Endothelial cell (in vitro differentiated cells): ENCODE data around the gene SLC30A5. TPM values are rescaled to one million over a fixed set of nuclear protein-coding genes. Genes with fewer than 3 reads are reported as not detected.

Experiments
- DNase-seq: peaks from one replicate; pipeline ENCODE4 v3.0.0; 2021; ENCODE audit warnings: low spot score
- H3K27ac Mint-ChIP-seq: one replicate; pipeline ENCODE4 v1.8.0; 2021; ENCODE audit warnings: mixed read lengths, inconsistent platforms; ENCODE audit not compliant: unreplicated experiment
- H3K27me3 Mint-ChIP-seq: one replicate; pipeline ENCODE4 v1.8.0; 2021; ENCODE audit warnings: mild to moderate bottlenecking, moderate library complexity, mixed read lengths, inconsistent platforms; ENCODE audit not compliant: unreplicated experiment
- H3K36me3 Mint-ChIP-seq: one replicate; pipeline ENCODE4 v1.8.0; 2021; ENCODE audit warnings: mild to moderate bottlenecking, low read depth, mixed read lengths, inconsistent platforms; ENCODE audit not compliant: unreplicated experiment
- H3K4me1 Mint-ChIP-seq: one replicate; pipeline ENCODE4 v1.8.0; 2021; ENCODE audit warnings: mild to moderate bottlenecking, mixed read lengths, inconsistent platforms; ENCODE audit not compliant: unreplicated experiment
- H3K4me3 Mint-ChIP-seq: one replicate; pipeline ENCODE4 v1.8.0; 2021; ENCODE audit warnings: mild to moderate bottlenecking, mixed read lengths, inconsistent platforms; ENCODE audit not compliant: unreplicated experiment
- H3K9me3 Mint-ChIP-seq: one replicate; pipeline ENCODE4 v1.8.0; 2021; ENCODE audit warnings: mixed read lengths, inconsistent platforms; ENCODE audit not compliant: unreplicated experiment
- total RNA-seq: library from RNA; stranded (reverse); fragmentation: NEBNext Ultra II Directional; extraction: Animal tissue kit (Norgen Biotek cat#: 25700); gene quantifications from one replicate; pipeline ENCODE4 v1.2.1, GENCODE V29; 2021; ENCODE audit not compliant: unreplicated experiment
- TF ChIP-seq, protein P1 (sequence below): fragments of 200-600 bp; sonication (generic); IDR thresholded peaks from one replicate; pipeline ENCODE4 v1.5.0; 2021; ENCODE audit warnings: antibody characterized with exemption; ENCODE audit not compliant: unreplicated experiment

The SLC30A5 gene
- total RNA-seq, 1 donor from 2014 or later = 28.1 TPM

DNA sequence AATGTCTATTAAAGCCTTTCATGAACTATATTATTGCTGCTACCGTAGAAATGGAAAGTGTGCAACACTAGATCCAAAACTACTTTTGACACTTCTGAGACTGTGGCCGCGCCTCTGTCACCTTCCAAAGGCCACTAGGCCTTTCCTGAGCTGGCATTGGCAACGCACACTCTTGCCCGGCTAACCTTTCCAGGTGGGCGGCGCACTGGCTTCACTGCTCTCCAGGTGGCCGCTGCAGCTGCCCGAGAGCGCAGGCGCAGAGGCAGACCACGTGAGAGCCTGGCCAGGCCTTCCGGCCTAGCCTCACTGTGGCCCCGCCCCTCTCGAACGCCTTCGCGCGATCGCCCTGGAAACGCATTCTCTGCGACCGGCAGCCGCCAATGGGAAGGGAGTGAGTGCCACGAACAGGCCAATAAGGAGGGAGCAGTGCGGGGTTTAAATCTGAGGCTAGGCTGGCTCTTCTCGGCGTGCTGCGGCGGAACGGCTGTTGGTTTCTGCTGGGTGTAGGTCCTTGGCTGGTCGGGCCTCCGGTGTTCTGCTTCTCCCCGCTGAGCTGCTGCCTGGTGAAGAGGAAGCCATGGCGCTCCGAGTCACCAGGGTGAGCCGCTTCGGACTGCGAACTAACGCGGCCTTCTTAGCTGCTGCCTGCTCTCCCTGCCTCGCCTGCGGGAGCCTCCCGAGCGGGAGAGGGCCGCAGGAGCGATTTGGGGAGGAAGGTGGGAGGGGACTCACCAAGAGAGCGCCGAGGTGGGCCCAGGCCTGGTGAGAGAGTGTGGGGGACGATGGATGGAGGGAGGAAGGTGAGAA, 73.1 kb downstream of the SLC30A5 start, which contains the start of gene CCNB1:
Gene CCNB1, plus strand, starts transcription at position 465 of the 807 bp plus-strand sequence. Its CDS starts 113 bp downstream, at position 578.
- Mint-ChIP-seq H3K27ac (peak within 1 kb of the TSS; percentile 58), H3K36me3 (peaks cover 4% of the 10 kb centered on the region), H3K4me1 (peaks cover 20% of the 10 kb centered on the region), H3K9me3 (no peaks in the 10 kb centered on the region), H3K27me3 (peaks cover 13% of the 10 kb centered on the region), H3K4me3 (peak within 1 kb of the TSS; percentile 98)
- peak; percentile 98 for DNase-seq
- TF ChIP-seq, protein P1, sequence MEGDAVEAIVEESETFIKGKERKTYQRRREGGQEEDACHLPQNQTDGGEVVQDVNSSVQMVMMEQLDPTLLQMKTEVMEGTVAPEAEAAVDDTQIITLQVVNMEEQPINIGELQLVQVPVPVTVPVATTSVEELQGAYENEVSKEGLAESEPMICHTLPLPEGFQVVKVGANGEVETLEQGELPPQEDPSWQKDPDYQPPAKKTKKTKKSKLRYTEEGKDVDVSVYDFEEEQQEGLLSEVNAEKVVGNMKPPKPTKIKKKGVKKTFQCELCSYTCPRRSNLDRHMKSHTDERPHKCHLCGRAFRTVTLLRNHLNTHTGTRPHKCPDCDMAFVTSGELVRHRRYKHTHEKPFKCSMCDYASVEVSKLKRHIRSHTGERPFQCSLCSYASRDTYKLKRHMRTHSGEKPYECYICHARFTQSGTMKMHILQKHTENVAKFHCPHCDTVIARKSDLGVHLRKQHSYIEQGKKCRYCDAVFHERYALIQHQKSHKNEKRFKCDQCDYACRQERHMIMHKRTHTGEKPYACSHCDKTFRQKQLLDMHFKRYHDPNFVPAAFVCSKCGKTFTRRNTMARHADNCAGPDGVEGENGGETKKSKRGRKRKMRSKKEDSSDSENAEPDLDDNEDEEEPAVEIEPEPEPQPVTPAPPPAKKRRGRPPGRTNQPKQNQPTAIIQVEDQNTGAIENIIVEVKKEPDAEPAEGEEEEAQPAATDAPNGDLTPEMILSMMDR = no peak

DNA sequence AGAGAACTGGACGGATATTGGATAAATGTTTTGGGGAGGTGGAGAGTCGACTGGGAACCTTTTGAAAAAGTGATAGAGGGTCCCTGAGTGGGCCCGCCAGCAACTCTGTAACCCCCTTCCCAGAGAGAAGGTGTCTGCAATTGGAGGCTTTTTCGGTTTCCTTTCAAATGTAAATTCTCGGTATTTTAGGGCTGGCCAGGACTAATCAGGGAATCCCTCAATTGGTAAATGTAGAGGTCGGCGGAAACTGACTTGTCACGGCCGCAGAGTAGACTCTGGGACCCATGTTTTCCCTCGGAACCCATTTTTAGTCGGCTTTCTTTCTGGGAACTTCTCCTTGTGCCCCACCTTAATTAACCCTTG, 73.7 kb downstream of the SLC30A5 start:
- Mint-ChIP-seq H3K27ac (peak overlapping the region; percentile 58), H3K4me3 (peak overlapping the region; percentile 98), H3K27me3 (peaks cover 13% of the 10 kb centered on the region), H3K9me3 (no peaks in the 10 kb centered on the region), H3K4me1 (peaks cover 20% of the 10 kb centered on the region), H3K36me3 (peaks cover 4% of the 10 kb centered on the region)
- DNase-seq = peak; percentile 11
- TF ChIP-seq, protein P1 = no peak

DNA sequence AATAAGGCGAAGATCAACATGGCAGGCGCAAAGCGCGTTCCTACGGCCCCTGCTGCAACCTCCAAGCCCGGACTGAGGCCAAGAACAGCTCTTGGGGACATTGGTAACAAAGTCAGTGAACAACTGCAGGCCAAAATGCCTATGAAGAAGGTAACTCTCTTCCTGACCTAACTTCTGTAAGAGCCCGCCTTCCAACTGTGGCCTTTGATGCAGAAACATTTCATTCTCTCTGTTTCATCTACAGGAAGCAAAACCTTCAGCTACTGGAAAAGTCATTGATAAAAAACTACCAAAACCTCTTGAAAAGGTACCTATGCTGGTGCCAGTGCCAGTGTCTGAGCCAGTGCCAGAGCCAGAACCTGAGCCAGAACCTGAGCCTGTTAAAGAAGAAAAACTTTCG, 74.1 kb downstream of the SLC30A5 start:
- Mint-ChIP-seq H3K27ac (peak overlapping the region; percentile 58), H3K27me3 (peaks cover 13% of the 10 kb centered on the region), H3K4me1 (peaks cover 20% of the 10 kb centered on the region), H3K9me3 (no peaks in the 10 kb centered on the region), H3K4me3 (peak overlapping the region; percentile 98), H3K36me3 (peaks cover 4% of the 10 kb centered on the region)
- no peak for DNase-seq
- TF ChIP-seq, protein P1 = no peak

DNA sequence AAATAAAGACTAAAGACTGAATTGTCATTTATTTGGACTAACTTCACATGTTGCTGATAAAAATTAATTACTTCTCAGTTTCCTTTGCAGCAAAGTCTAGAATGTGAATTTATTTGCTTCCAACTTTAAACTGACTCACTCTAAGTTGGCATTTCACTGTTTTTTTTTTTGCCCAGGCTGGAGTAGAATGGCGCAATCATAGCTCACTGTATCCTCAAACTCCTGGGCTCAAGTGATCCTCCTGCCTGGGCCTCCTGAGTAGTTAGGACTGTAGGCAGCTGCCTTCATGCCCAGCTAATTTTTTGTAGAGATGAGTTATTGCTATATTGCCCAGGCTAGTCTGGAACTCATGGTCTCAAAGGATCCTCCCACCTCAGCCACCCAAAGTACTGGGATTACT, 76.7 kb downstream of the SLC30A5 start:
- TF ChIP-seq, protein P1 = no peak
- DNase-seq = no peak
- Mint-ChIP-seq H3K9me3 (no peaks in the 10 kb centered on the region), H3K4me1 (peaks cover 20% of the 10 kb centered on the region), H3K36me3 (peaks cover 16% of the 10 kb centered on the region), H3K27me3 (peaks cover 12% of the 10 kb centered on the region), H3K4me3 (no peak overlapping the region), H3K27ac (no peak overlapping the region)

DNA sequence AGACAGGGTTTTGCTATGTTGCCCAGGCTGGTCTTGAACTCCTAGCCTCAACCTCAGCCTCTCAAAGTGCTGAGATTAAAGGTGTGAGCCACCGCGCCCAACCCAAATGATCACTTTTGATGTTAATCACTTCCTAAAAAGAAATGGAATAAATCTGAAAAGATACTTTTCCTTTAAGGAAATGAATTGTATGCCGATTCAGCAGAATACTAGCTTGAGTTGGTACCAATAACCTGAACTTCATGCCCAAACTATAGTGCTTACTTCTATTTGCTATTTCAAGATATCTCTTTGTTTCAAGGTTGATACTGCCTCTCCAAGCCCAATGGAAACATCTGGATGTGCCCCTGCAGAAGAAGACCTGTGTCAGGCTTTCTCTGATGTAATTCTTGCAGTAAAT, 77.2 kb downstream of the SLC30A5 start:
- no peak for DNase-seq
- H3K4me3 Mint-ChIP-seq = no peak overlapping the region
- peaks cover 17% of the 10 kb centered on the region for H3K36me3 Mint-ChIP-seq
- TF ChIP-seq, protein P1 = no peak
- H3K27ac Mint-ChIP-seq = no peak overlapping the region
- no peaks in the 10 kb centered on the region for H3K9me3 Mint-ChIP-seq
- peaks cover 20% of the 10 kb centered on the region for H3K4me1 Mint-ChIP-seq
- H3K27me3 Mint-ChIP-seq = peaks cover 10% of the 10 kb centered on the region
